Measurements from ENCODE around the gene MRPL12.
A peak's percentile ranks its signal among the peaks of the same experiment; 100 is the strongest.

Gene MRPL12

DNA sequence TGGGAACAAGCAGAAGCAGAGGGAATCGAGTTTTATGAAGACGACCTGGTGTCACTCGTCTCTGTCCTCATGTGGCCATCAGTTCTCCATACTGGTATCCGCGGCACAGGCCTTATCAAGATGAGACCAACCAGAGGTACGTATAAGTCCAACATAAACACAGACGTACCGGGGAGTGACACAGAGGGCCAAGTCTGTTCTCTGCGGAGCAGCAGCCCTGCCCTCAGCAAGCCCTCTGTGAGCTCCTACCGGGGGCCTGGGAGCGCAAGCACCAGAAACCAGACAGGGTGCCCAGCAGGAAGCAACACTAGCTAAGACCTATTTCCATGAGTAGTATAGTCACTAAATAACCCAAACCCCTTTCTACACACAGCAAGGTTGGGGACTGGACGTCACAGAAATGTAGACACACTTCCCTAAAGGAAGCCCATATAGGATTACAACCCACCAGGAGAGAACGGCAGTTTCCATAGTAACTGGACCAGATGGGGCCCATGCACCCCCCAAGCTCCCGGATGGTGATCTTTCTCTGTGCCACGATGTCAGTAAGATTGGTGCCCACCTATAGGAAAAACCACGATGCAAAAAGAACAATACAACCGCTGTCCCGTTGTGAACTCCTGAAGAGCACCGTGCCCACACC, 20.5 kb upstream of the MRPL12 start:
- DNase-seq (ENCODE audit: low read depth in 1 of 2, low spot score in 1 of 2): no peak

- DNase-seq (ENCODE audit: low read depth in 1 of 2, low spot score in 1 of 2): no peak
These were observed 20.0 kb upstream of the MRPL12 start for GRCh38 chr17:81683208-81683583.

DNA sequence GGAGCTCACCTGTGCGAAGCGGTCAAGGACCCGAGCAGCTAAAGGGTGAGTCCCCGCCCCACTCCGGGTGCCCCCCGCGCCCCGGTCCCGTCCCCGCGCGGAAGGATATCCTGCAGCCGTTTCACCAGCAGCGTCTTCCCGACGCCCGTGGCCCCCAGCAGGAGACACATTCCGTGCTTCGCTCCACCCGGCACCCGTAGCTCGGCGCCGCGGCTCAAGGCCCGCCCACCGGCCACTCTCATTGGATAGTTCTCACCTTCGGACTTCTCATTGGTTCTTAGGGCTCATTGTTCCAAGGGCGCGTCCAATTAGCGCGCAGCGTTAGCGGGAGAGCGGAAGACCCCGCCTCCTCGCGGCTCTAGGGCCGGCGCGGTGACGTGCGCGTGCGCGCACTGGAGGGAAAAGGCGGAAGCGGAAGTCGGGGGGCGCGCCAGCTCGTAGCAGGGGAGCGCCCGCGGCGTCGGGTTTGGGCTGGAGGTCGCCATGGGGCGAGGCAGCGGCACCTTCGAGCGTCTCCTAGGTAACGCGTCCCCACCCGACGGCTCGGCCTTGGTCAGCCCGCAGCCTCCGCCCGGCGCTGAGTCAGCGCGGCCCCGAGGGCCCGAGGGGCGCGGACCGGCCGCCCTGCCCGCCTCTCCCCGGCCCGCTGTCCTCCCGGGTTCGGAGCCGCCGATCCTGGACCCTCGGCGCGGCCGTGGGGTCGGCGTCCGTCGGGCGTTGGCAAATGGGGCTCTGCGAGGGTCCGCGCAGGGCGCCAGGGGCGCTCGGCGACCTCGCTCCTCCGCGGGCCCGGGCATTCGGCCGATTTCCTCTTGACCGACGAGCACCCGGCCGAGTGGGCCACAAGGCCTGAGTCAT, 19.4 kb upstream of the MRPL12 start, which contains the start of the genes ARL16 and HGS:
TSS of gene ARL16 (minus strand) at position 214 of the 858 bp plus-strand sequence. CDS start at position 170, 44 bp downstream.
TSS of gene HGS (plus strand) at position 428 of the 858 bp plus-strand sequence. CDS start at position 484, 56 bp downstream.
- DNase-seq (ENCODE audit: low read depth in 1 of 2, low spot score in 1 of 2): peak; percentile 96

- no peak for DNase-seq (ENCODE audit: low read depth in 1 of 2, low spot score in 1 of 2)
These were observed 18.7 kb upstream of the MRPL12 start for GRCh38 chr17:81684442-81684911.

DNA sequence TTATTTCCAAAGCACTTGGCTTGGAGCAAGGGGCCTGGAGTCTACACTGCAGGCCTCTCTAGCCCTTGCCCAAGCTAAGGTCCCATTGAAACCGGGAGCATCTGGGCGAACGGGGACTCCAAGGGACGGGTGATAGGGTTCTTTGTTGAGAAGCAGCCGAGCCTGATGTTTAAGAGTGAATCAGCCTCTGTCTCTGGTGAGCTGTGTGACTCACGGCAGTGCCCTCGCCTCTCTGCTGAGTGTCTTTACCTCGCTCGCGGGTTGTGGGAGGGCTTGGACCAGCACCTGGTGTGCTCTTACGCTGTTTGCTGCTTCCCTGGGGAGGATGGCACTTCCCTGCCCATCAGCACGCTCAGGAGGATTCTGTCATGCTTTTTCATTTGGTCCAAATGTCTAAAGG, 18.1 kb upstream of the MRPL12 start:
- peak in 1 of 2 donors; percentile 31 for DNase-seq (ENCODE audit: low read depth in 1 of 2, low spot score in 1 of 2)

DNA sequence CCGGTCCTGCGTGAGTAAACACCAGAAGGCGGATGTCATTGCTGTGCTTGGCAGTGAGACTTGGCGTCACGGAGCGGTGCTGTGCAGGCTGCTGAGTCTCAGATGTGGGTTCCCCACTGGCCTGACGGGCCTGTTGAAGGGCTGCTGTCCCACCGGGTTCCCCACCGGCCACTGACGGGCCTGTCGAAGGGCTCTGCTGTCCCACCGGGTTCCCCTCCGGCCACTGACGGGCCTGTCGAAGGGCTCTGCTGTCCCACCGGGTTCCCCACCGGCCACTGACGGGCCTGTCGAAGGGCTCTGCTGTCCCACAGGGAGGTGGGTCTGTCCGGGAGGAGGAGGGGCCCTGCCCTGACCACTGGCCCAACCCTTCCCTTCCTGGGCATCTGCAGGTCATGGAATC, 16.6 kb upstream of the MRPL12 start:
- no peak for DNase-seq (ENCODE audit: low read depth in 1 of 2, low spot score in 1 of 2)

- DNase-seq (ENCODE audit: low read depth in 1 of 2, low spot score in 1 of 2): no peak
These were observed 15.2 kb upstream of the MRPL12 start for GRCh38 chr17:81687770-81688541.

GRCh38 chr17:81688616-81689015, 14.6 kb upstream of the MRPL12 start:
- no peak for DNase-seq (ENCODE audit: low read depth in 1 of 2, low spot score in 1 of 2)

DNA sequence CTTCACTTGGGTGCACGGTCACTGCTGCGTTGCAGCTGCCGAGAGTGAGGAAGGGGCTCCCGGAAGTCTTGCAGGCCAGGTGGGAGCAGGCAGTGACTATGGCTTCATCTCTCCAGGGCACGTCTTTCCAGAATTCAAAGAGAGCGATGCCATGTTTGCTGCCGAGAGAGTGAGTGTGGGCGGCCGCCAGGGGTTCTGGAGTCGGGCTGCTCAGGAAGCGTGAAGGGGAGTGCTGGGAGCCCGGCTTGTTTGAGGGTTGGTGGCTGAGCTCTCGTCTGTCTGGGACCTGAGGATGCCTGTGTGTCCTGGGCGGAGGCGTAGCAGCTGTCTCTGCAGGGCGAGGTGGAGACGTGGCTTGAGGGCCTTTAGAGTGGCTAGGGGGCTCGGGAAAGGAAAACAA, 13.1 kb upstream of the MRPL12 start:
- DNase-seq (ENCODE audit: low read depth in 1 of 2, low spot score in 1 of 2): no peak

DNA sequence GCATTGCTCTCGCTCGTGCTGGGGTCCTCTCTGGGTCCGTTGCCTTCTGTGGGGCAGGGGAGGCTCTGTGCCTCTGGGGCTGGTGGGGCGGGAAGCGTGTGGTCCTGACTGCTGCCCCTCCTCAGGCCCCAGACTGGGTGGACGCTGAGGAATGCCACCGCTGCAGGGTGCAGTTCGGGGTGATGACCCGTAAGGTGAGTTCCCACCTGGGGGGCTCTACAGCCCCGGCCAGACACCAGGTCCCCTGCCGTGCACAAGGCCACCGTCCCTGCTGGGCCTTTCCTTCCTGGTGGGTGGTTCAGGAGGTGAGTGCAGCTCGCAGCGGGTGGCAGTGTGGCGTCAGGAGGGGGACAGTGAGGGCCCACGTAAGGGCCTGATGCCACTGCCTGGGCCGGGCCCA, 12.6 kb upstream of the MRPL12 start:
- DNase-seq (ENCODE audit: low read depth in 1 of 2, low spot score in 1 of 2): no peak

GRCh38 chr17:81691196-81691595, 12.0 kb upstream of the MRPL12 start:
- DNase-seq (ENCODE audit: low read depth in 1 of 2, low spot score in 1 of 2): no peak

DNA sequence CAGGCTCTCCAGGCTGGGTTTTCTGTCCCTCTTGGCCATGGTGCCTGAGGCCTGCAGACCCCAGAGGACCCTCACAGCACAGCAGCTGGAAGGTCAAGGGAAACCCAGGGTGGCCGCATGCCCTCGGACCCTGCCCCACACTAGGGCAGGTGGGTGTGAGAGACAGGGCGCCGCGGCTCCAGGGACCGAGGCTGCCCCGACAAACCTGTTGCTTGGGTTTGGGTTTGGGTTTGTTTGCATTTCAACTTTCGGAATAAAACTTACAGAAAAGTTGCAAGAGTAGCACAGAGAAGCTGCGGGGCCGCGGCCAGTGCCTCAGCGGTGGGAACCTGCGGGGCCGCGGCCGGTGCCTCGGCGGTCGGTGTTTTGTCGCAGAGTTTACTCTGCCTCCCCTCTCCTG, 11.6 kb upstream of the MRPL12 start:
- no peak for DNase-seq (ENCODE audit: low read depth in 1 of 2, low spot score in 1 of 2)

- no peak for DNase-seq (ENCODE audit: low read depth in 1 of 2, low spot score in 1 of 2)
These were observed 9.5 kb upstream of the MRPL12 start for GRCh38 chr17:81693509-81694210.

GRCh38 chr17:81694810-81695209, 8.4 kb upstream of the MRPL12 start:
- no peak for DNase-seq (ENCODE audit: low read depth in 1 of 2, low spot score in 1 of 2)

GRCh38 chr17:81695211-81695610, 8.0 kb upstream of the MRPL12 start:
- no peak for DNase-seq (ENCODE audit: low read depth in 1 of 2, low spot score in 1 of 2)

DNA sequence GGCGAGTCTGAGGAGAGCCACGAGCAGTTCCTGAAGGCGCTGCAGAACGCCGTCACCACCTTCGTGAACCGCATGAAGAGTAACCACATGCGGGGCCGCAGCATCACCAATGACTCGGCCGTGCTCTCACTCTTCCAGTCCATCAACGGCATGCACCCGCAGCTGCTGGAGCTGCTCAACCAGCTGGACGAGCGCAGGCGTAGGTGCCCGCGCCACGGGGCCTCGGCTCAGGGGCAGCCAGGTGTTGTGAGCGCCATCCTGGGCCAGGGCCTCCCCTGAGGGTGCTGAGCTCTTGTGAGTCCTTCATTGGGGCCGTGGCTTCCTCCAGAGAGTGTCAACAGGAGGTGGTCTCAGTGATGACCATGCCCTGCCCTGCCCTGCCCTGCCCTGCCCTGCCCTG, 7.4 kb upstream of the MRPL12 start:
- DNase-seq (ENCODE audit: low read depth in 1 of 2, low spot score in 1 of 2): no peak

DNA sequence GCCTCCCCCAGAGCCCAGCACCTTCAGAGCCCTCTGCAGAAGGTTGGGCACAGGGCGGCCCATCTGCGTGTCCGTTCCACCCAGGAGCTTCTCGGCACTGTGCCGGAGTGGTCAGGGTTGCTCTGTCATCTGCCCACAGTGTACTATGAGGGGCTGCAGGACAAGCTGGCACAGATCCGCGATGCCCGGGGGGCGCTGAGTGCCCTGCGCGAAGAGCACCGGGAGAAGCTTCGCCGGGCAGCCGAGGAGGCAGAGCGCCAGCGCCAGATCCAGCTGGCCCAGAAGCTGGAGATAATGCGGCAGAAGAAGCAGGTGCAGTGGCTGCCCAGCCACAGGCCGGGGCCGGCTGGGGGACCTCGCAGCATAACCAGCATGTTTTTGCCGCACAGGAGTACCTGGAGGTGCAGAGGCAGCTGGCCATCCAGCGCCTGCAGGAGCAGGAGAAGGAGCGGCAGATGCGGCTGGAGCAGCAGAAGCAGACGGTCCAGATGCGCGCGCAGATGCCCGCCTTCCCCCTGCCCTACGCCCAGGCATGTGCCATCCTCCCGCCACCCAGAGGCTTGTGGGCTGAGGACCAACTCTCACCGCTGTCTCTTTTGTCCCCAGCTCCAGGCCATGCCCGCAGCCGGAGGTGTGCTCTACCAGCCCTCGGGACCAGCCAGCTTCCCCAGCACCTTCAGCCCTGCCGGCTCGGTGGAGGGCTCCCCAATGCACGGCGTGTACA, 6.8 kb upstream of the MRPL12 start:
- DNase-seq (ENCODE audit: low read depth in 1 of 2, low spot score in 1 of 2): no peak

GRCh38 chr17:81697261-81698044, 5.7 kb upstream of the MRPL12 start:
- DNase-seq (ENCODE audit: low read depth in 1 of 2, low spot score in 1 of 2): no peak
